HG02885 (cell line): ENCODE data around the gene TMIE.
"Not testable (repeated sequence)": the region's sequence is repeated elsewhere in the genome, so short reads cannot be mapped to it uniquely, and the experiment has no call there.

Source experiments
- ATAC-seq: cut with Tn5 transposase; IDR thresholded peaks from one replicate; pipeline ENCODE4 v1.9.1; 2021; ENCODE audit warnings: mild to moderate bottlenecking; ENCODE audit not compliant: unreplicated experiment, poor library complexity

TMIE gene

DNA sequence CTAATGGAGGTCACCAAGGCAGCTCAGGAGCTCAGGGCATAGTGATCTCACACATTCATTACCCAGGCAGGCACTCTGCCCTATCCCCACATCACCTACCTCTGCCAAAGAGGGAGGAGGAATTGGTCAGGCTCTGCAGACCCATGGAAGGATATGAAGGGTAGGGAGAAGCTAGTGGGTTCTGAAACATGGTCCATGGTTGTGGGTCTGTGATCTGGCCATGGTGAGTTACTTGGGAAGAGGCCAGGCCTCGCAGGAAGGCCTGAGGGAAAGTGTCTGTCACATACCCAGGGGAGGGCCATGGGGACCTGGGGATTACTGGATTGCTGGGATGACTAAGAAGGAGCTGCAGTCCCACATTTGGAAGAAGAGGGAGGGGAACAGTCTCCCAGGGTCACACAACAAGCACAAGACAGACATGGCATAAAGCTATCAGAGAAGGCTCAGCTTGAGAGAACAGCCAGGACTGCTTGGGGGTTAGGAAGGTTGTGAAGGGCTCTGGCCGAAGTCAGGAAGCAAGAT, 17.9 kb downstream of the TMIE start:
- no peak for ATAC-seq

GRCh38 chr3:46719735-46720271, 18.6 kb downstream of the TMIE start:
- ATAC-seq, result no peak

DNA sequence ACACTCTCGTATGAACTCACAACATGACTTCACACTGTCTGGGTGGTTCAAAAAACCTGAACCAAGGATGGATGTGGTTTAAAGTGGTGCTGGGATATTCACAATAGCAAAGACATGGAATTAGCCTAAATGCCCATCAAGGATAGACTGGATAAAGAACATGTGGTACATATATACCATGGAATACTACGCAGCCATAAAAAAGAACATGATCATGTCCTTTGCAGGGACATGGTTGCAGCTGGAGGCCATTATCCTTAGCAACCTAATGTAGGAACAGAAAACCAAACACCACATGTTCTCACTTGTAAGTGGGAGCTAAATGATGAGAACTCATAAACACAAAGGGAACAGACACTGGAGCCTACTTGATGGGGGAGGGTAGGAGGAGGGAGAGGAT, 19.8 kb downstream of the TMIE start:
- no peak for ATAC-seq

DNA sequence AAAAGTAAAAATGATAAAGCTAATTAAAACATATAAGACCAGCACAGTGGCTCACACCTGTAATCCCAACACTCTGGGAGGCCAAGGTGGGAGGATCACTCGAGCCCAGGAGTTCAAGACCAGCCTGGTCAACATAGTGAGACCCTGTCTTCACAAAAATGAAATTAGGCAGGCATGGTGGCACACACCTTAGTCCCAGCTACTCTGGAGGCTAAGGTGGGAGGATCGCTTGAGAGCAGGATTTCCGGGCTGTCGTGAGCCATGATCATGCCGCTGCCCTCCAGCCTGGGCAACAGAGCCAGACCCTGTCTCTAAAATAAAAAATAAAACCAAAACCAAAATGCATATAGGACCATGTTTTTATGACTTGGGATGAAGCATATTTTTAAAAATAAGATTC, 21.3 kb downstream of the TMIE start:
- no peak for ATAC-seq

DNA sequence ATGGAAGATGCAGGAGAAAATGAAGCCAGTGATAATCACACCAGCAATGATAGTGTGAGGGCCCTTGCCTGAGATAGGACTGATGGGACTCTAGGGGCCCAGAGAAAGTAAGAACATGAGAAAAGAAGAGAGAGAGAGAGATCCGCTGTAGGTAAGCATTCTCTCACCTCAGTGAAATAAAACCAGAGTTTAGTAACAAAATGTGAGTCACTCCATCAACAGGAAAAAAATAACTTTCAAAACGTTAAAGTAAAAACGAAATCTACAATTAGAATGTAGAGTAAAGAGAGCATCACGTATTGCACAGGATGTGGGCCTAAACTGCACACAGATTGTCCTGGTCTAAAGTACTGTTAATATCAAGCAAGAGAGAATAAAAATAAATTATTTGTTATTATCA, 23.2 kb downstream of the TMIE start:
- no peak for ATAC-seq

- ATAC-seq, result no peak
Observed at GRCh38 chr3:46725621-46726314, 24.6 kb downstream of the TMIE start.

DNA sequence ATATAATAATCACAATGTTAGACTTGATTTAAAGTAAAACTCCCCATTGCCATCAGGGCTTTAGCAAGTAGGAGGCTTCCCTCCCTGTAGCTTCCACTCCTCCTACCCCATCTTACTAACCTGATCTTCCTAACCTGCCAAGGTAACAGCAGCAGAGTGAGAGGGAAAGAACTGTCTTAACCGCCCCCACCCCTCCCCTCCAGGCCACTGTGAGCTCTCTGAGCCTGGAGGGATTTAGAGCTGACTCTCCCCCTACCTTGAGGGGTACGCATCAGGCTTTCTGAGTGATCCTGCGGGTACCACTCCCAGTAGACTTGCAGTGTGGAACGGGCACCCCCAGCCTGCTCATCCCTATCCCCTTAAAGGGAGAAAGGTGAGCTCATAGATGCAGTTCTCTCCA, 27.8 kb downstream of the TMIE start:
- no peak for ATAC-seq

DNA sequence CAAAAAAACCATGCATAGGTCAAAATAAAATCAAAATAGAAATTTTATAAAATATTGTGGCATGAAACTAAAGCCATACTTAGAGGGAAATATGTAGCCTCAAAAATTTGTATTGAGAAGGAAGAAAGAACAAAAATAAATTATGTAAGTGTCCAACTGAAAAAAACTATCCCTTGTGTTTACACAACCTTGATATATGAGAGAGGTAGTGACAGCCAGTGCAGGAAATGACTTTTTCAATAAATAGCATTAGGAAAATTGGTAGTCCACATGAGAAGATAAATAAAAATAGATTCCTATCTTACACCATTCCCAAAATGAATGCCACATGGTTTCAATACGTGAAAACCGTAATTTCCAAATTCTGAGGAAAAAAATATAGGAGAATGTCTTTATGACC, 29.6 kb downstream of the TMIE start:
- no peak for ATAC-seq

DNA sequence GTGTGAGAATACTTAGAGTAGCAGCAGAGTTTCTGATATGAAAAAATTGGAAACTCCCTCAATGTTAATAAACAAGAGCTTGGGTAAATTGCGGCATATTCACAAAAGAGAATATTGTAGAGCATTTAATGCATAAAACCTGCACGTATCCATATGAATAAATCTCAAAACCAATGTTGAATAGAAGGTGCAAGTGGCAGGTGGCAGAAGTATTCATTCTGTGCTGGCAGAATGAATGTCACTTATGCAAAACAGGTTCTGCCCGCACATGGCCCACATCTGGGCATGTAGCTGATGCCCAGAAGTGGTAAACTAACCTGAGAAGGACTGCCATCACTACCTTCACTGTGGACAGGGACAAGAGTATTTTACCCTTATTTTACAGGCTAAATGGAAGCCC, 30.6 kb downstream of the TMIE start:
- ATAC-seq, result no peak

- no peak for ATAC-seq
Observed at GRCh38 chr3:46733026-46733800, 32.0 kb downstream of the TMIE start.

DNA sequence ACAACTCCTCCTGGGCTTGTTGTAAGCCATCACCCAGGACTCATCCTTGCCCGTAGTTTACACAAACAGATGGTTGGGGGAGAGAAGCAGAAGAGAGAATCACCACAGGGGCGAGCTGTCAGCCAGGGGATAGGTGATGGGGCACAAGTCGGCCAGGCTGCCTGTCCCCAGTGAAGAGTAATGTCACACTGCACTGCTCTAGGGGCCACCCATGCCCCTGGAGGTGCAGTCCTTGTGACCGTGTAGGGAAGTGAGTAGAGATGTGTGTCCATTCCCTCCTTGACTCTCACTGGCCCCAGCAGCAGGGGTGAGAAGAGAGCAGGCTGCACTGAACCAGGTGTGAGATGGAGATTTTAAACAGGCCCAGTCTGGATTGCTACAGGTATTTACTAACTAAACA, 33.6 kb downstream of the TMIE start:
- no peak for ATAC-seq

DNA sequence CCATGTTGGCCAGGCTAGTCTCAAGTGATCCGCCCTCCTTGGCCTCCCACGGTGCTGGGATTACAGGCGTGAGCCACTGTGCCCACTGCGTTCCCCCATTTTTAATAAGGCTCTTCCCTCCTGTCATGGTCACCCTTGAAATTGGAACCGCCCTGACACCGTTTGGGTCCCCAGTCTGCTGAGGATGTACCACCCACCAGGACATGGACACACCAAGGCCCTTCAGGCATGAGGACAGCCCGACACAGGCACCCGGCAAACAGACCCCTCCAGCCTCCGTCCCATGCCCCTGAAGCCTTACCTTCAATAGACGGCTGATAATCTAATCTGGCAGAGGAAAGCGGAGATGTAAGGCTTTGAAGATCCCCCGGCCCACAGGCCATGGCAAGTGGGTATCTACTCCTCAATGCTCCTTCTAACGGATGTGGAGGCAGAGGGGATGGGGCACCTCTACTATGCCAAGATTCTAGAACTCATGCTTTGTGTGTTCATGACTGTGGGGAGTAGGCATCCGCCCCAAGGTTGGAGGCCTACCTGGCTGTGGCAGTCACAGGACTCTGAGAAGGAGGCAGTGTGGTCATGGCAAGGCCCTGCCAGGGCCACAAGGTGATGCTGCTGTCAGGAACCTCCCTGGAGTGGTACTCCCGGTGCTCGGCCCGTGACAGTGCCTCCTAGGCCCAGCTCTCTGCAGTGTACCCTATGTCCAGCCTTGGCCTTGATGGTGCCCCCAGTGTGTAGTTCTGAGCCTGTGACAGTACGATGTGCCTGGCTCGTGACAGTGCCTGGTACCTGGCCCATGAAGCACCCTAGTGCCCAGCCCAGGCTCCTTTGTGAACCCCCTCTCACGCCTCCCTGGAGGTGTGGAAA, 35.0 kb downstream of the TMIE start:
- ATAC-seq, result no peak

- no peak for ATAC-seq
Observed at GRCh38 chr3:46737329-46737731, 36.1 kb downstream of the TMIE start.

GRCh38 chr3:46739565-46739964, 38.4 kb downstream of the TMIE start:
- not testable (repeated sequence) for ATAC-seq

- no peak for ATAC-seq
Observed at GRCh38 chr3:46742992-46743585, 41.9 kb downstream of the TMIE start.

DNA sequence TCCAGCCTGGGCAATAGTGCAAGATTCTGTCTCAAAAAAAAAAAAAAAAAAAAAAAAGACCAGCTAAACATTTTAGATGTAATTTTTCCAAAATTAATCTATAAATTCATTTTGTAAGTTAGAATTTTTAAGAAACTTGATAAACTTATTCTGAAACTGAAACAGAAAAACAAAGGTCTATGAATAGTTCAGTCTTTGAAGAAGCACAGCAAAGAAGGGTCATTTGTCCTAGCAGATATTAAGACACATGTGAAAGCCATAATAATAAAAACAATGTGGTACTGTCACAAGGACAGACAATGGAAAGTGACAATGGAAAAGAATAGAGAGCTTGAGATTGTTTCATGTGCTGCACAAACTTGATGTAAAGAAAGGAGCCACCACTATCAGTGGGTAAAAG, 45.5 kb downstream of the TMIE start:
- no peak for ATAC-seq

DNA sequence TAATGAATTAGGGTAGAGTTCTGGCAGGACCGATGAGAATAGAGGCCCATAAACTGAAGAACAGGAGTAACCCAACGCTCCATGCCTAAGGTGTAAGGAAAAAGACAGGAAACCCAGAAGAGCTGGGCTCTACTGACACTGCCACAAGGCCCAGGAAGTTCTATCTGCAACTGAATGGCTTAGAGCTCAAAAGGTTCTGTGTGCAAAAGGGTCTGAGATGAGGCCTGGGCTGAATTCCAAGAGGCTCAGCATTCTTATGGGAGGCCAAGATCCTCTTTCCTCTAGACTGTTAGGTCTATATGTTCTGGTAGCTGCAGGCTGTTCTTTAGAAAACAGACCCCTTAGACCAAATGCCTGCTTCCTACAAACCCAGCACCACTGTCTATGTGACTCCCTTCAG, 47.0 kb downstream of the TMIE start:
- ATAC-seq, result no peak

- ATAC-seq, result no peak
Observed at GRCh38 chr3:46749129-46749528, 47.9 kb downstream of the TMIE start.

- no peak for ATAC-seq
Observed at GRCh38 chr3:46750555-46751038, 49.4 kb downstream of the TMIE start.

GRCh38 chr3:46753127-46753526, 51.9 kb downstream of the TMIE start:
- ATAC-seq, result not testable (repeated sequence)
